Measurements from ENCODE around the gene CACNA1B. TPM values are rescaled to one million over a fixed set of nuclear protein-coding genes. Genes with fewer than 3 reads are reported as not detected.

The CACNA1B gene
- total RNA-seq, 1 donor from 2014 or later = under 0.01 TPM

GRCh38 chr9:137924761-137925369 lies 47.3 kb downstream of the CACNA1B start:
- TF ChIP-seq, protein P1, sequence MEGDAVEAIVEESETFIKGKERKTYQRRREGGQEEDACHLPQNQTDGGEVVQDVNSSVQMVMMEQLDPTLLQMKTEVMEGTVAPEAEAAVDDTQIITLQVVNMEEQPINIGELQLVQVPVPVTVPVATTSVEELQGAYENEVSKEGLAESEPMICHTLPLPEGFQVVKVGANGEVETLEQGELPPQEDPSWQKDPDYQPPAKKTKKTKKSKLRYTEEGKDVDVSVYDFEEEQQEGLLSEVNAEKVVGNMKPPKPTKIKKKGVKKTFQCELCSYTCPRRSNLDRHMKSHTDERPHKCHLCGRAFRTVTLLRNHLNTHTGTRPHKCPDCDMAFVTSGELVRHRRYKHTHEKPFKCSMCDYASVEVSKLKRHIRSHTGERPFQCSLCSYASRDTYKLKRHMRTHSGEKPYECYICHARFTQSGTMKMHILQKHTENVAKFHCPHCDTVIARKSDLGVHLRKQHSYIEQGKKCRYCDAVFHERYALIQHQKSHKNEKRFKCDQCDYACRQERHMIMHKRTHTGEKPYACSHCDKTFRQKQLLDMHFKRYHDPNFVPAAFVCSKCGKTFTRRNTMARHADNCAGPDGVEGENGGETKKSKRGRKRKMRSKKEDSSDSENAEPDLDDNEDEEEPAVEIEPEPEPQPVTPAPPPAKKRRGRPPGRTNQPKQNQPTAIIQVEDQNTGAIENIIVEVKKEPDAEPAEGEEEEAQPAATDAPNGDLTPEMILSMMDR (conservative IDR thresholded peaks at IDR 0.05; ENCODE audit: low read depth, low read length) = no peak
- DNase-seq (ENCODE audit: low read depth) = no peak
- no peak overlapping the region for H3K4me3 ChIP-seq (ENCODE audit: low read depth, low read length)

DNA sequence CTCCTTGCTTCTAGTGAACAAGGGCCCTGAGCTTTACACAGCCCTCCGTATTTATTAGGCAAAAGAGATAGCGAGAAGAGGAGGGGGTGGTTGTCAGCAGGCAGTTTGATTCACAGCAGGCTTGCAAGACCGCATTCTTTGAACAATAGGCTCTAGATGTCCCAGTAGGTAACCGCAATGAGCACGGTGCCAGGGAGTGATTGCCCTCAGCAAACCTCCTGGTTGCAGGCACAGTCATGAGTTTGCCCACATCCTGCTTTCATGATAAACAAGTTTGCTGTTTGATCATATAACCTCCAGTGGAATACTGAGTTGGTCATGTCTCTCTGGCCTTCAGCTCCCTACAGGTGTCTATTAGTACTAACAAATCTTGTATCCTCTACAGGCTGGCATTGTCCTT lies 66.1 kb downstream of the CACNA1B start:
- TF ChIP-seq, protein P1 (conservative IDR thresholded peaks at IDR 0.05; ENCODE audit: low read depth, low read length) = no peak
- H3K4me3 ChIP-seq (ENCODE audit: low read depth, low read length) = no peak overlapping the region
- DNase-seq (ENCODE audit: low read depth) = no peak

DNA sequence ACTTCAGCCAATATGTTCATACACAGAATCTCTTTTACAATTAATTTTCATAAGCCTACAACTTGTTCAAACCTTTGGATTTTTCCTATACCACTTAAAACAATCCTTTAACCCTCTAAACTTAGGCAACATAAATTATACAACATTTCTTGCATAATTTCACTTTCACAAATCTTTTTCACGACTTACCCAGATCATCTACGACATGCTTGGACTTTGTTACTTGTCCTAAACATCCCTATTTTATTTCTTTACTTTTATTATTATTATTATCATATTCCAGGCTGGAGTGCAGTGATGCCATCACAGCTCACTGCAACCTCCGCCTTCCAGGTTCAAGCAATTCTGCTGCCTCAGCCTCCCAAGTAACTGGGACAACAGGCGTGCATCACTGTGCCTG lies 68.0 kb downstream of the CACNA1B start:
- H3K4me3 ChIP-seq (ENCODE audit: low read depth, low read length) = no peak overlapping the region
- no peak for DNase-seq (ENCODE audit: low read depth)
- TF ChIP-seq, protein P1 (conservative IDR thresholded peaks at IDR 0.05; ENCODE audit: low read depth, low read length) = no peak

GRCh38 chr9:137946993-137947392 lies 69.4 kb downstream of the CACNA1B start:
- DNase-seq (ENCODE audit: low read depth) = no peak
- no peak overlapping the region for H3K4me3 ChIP-seq (ENCODE audit: low read depth, low read length)
- TF ChIP-seq, protein P1 (conservative IDR thresholded peaks at IDR 0.05; ENCODE audit: low read depth, low read length) = no peak

DNA sequence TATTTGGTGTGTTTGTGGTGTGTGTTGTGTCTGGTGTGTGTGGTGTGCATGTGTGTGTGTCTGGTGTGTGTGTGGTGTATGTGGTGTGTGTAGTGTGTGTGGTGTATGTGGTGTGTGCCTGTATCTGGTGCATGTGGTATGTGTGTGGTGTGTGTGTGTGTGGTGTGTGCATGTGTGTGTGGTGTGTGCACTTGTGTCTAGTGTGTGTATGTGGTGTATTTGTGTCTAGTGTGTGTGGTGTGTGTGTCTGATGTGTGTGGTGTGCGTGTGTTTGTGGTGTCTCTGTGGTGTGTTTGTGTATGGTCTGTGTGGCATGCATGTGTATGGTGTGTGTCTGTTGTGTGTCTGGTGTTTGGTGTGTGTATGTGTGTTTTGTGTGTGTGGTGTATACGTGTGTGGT lies 71.1 kb downstream of the CACNA1B start:
- TF ChIP-seq, protein P1 (conservative IDR thresholded peaks at IDR 0.05; ENCODE audit: low read depth, low read length) = no peak
- DNase-seq (ENCODE audit: low read depth) = no peak
- no peak overlapping the region for H3K4me3 ChIP-seq (ENCODE audit: low read depth, low read length)

DNA sequence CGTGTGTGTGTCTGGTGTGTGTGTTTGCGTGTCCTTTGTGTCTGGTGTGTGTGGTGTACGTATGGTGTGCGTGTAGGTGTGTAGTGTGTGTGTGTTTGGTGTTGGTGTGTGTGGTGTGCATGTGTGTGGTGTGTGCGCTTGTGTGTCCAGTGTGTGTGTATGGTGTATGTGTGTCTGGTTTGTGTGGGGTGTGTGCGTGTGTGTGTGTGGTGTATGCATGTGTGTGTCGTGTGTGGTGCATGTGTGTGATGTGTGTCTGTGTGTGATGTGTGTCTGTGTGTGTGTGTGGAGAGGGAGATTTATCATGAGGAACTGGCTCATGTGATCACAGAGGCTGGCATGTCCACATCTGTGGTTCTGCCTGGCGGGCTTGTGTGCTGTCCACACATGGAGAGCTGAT lies 71.7 kb downstream of the CACNA1B start:
- TF ChIP-seq, protein P1 (conservative IDR thresholded peaks at IDR 0.05; ENCODE audit: low read depth, low read length) = no peak
- no peak overlapping the region for H3K4me3 ChIP-seq (ENCODE audit: low read depth, low read length)
- DNase-seq (ENCODE audit: low read depth) = no peak

DNA sequence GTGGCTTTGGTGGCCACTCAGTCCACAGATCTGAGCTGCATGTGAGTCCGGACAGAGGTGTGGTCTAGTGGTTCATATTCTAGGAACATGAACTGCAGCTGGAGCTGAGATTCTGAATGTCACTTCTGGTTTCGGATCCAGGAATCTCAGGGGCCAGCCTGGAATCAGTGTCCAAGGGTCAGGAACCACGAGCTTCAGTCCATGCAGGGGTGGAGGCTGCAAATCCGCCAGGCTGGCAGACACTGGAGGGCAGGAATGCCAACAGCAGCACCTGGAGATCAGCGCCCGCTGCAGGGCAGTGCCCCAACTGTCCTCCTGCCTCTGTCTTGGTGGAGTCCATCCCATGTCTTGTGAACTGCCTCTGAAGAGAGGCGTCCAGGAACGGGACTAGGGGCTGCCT lies 73.5 kb downstream of the CACNA1B start:
- H3K4me3 ChIP-seq (ENCODE audit: low read depth, low read length) = no peak overlapping the region
- no peak for DNase-seq (ENCODE audit: low read depth)
- TF ChIP-seq, protein P1 (conservative IDR thresholded peaks at IDR 0.05; ENCODE audit: low read depth, low read length) = no peak
